DMS114 treated with DMSO at 0.1 percent for 48 hours (cell line): ENCODE data around the gene RAPGEF3.

Experiments used
- DNase-seq: peaks from one replicate; lab custom pipeline; 2025; ENCODE audit not compliant: unreplicated experiment; lab: John Stamatoyannopoulos, UW

Gene RAPGEF3

GRCh38 chr12:47745485-47746041 lies 13.1 kb downstream of the RAPGEF3 start:
- no peak for DNase-seq

DNA sequence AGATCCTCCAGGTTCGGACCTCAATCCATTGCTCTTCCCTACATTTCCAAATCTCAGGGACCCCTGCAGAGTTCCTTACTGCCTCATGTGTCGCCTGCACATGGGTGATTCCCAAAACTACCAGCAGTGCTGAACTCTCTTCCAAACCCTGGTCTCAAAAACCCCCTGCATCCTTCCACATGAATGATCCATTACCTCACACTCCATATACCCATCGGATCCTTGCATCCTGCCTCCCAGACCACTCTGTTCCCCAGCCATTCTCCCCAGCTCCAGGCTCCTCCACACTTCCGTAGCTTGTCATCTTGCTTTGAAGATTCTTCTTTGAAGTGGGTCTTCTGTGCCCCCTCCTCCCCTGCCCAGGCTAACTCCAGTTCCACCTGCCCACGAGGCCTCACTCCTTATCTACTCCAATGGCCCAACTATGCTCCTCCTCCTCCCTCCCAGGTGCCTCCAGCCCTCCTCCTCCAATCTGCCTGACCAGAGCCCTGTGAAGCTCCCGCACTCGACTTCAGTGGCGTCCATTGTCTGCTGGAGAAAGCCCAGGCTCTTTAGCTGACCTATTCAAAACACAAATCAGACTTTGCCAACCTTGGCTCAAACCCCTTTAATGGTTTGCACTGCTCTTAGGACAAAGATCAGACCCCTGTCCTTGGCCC lies 13.8 kb downstream of the RAPGEF3 start:
- no peak for DNase-seq

DNA sequence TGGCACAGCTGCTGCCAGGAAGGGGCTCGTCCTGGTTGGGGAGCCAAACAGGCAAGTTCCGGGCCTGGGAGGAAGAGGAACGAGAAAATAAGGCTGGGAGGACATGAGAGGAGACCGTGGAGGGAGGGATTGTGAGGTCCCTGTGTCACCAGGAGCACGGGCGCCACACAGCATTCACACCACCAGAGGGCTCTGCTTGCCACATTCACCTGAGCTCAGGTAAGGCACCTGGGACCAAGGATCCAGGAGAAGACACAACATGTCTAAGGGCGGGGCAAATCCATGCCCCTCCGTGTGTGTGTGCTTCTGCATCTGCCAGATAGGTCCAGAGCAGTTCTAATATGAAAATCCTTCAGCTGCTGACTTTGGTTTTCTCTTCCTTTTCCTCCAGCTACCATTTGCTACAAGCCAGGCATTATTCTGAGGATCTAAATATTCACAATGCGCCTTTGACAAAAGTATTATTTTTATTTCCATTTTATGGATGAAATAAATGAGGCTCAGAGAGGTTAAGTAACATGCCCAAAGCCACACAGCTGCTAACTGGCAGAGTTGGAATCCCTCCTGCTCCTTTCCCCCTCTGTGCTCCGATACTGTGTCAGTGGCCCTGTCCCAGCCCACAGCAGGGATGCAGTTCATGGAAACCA lies 14.6 kb downstream of the RAPGEF3 start:
- no peak for DNase-seq

GRCh38 chr12:47743311-47743860 lies 15.3 kb downstream of the RAPGEF3 start:
- DNase-seq = no peak

GRCh38 chr12:47742253-47742825 lies 16.3 kb downstream of the RAPGEF3 start:
- no peak for DNase-seq

DNA sequence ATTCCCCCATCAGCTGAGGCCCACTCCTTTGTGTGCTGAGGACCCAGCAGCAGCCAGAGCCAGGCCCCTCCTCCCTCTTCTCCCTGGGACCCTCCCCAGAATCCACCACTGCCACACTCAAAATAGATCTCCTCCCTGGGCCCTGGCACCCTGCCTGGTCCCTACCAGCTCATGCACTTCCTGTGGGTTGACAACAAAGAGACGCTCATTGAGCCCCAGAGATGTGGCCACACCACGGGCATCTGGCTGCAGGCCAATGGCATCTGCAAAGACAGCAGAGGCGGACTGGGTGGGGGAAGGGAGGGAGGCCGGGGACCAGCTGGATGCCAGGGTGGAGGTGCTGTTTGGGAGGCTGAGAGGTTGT lies 17.4 kb downstream of the RAPGEF3 start:
- DNase-seq = no peak

GRCh38 chr12:47740606-47741339 lies 17.9 kb downstream of the RAPGEF3 start:
- no peak for DNase-seq

DNA sequence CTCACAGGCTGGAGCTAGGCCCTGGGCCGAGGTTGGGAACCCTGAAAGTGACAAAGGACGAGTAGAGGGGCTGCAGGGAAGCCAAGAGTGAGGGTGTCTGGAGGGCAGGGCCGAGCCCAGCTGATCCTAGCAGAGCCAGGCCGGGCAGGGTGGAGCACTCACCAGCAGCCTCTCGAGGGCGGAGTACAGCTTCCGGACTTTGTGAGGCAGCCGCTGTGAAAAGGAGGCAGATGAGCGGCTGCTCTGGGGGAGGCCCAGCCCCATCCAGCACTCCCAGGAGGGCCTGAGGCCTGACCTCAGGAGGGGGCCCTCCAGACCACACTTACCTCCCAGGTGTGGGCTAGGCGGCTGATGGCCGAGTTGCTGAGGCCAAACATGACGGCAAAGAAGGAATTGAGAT lies 18.7 kb downstream of the RAPGEF3 start:
- no peak for DNase-seq

- DNase-seq = no peak
These were observed 19.4 kb downstream of the RAPGEF3 start for GRCh38 chr12:47739297-47739696.

DNA sequence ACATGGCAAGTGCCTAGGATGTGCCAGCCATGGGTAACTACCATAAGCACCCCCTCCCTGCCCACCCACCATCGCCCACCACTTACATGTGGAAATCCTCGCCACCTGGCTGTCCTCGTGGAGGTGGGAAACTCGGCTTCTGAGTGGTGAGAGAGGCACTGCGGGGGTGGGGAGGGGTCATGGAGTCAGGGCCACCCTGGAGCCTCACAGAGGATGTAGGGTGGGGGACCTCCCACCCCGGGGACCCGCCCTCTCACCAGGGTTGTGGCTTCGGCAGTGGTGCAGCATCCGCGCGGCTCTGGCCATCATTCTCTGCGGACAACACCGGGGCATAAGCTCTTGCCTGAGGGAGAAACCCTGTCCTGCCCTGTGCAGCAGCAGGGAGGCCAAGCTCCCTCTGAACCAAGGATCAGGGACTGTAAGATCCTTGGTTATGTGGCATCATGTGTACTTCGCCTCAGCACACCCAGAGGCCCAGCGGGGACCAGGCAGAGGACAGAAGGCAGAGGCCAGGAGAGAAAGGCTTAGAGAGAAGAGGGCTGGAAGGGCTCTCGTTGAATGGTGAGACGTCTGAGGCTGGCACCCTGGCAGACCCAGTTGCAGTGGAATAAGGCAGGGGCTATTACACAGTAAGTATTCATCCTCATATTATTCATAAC lies 20.6 kb downstream of the RAPGEF3 start:
- no peak for DNase-seq

DNA sequence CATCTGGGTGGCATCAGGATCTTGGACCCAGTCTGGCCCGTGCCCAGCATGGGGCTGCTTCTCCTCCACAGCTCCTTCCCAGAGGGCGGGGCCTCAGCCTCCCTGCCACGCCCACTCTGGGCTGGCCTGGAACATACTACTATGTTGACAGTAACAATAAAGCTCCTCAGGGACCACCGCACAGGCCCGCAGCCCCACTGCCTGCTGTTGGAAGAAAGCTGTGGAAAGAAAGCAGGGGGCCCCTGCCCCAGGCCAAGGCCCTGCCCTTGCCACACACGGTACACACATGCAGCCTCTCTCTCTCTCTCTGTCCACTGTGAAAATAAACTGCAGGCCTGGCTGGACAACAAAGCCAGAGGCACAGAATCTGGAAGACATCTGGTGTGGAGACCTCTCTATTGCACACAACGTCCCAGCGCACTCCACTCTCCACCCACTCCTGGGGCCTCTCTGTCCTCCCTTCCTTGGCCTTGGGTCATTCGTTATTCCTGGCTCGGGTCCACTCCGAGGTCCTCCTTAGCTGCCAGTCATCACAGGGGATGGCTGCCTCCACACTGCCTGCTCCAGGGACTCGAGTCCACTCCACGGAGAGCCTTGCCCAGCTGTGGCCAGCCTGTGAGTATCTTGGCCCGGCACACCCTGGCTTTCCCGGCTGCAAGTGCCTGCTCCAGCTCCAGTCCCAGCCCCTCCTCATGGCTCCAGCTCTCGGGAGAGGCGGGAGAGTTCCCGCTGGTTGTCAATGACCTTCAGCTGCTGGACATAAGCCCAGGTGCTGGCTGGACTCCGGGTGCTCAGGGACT lies 21.6 kb downstream of the RAPGEF3 start:
- DNase-seq = no peak

GRCh38 chr12:47736216-47736615 lies 22.5 kb downstream of the RAPGEF3 start:
- DNase-seq = no peak

DNA sequence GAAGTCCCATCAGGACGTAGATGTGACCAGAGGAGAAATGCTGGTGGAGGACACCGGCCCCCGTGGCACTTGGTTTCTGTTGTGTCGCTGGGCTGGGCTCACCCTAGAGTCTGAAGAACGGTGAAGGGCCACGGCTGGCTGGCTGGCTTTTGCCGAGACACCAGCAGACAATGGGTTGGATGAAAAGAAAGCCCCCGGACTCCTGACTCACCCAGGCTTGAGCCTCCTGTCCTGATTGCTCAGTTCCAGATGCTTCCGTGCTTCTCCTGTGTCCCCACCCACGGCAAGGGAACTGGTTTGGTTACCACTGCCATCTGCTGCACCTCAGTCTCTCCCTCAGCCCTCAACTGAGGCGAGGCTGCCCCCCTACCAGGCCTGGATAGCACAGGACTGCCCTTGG lies 23.0 kb downstream of the RAPGEF3 start:
- no peak for DNase-seq

DNA sequence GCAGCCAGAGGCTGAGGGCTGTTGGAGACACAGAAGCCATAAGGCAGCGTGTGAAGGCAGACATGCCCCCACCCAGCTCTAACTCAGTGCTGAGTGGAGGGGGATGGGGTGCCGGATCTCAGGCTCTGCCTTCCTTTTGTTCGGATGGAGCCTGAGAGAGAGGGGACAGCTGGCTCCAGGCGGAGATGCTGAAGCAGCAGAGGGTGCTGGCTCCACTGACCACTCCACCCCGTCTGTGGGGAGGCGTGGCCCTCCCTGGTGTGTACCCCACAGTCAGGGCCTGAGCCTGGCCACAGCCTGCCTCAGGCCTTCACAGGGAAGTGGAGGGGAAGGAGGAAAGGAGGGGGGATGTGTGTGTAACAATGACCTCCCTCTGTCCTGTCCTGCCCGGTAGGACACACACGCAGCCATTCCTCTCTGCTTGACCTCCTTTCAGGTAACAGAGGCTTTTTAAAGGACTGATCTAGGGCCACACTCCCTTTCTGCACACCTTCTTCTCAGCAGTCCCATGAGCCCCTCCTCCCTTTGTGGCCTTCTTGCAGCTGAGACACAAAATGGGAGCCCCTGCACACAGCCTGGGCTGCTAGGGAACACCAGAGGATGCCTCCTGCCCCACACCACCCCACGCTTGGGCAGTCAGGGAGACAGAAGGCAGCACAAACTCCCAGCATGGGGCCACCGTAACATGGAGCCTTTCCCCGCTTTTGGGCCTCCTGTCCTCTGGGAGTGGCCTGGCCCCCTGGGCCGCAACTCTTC lies 23.8 kb downstream of the RAPGEF3 start:
- DNase-seq = no peak

DNA sequence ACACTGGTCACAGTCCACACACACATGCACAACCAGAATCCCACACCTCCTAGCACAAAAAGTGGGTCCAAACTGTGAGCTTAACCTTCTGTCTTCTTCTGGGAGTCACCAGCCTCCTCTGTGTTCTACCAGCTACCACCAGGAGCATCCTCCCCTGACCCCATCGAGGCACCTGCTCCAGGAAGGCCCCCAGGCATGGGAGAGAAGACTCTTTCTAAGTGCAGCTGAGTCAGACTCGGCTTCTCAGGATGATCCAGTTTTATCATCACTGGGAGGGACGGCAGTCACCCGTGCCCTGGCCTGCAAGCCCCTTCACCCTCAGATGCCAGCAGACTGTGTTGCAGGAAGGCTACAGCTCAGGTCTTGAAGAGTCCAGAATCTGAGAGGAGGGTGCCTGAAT lies 25.5 kb downstream of the RAPGEF3 start:
- no peak for DNase-seq

- DNase-seq = no peak
These were observed 26.2 kb downstream of the RAPGEF3 start for GRCh38 chr12:47732504-47732903.

DNA sequence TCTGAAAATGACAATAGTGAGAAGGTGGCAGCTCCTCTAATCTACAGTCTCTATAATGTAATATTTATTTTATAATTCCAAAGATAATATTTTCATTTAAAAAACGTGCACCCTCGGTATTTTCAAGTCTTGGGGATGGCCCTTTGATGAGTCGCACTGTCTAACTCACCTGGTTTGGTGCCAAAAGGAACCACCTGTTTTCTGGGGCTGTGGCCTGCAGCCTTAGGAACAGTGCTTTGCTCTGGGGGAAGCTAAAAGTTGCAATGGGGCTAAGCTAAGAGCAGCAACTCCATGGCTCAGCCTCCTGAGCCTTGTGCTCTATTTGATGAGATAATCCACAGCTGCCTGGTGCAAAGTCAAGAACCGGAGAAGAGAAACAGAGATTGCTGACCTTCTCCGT lies 27.0 kb downstream of the RAPGEF3 start:
- DNase-seq = no peak

DNA sequence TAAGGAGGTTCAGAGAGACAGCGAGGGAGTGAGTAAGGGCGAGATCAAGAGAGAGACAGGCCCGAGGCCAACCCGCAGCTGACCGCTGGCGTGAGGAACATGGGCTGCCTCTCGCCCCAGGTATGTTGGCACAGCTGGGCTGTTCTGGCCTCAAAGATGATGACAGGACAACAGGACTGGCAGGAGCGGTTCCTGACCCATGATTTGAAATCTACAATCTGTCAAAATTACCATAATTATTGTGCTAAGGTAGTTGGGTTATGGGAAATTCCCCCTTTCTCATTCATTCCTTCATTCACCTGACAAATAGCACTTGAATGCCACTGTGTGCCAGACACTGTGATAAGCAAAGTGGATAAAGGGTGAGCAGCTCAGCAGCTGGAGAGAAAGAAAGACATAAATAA lies 28.3 kb downstream of the RAPGEF3 start:
- no peak for DNase-seq

DNA sequence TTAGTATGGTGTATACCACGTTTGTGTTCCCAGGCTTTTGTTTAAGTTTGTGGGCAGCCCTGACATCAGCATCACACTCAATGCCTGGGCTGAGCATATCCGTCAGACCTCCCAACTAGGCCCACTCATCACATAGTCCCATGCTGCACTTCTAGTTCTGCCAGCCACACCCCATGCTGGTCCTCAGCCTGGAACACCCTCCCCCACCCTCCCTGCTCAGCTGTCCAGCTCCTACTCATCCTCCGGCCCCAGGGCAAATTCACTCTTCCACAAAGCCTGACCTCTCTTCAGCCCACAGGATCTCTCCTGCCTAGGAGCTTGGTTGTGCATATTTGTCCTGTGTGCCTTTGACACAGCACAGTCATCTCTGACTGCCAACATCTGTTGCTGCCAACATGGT lies 29.4 kb downstream of the RAPGEF3 start:
- DNase-seq = no peak
